Choroid plexus epithelial cell (primary cell): ENCODE measurements around the gene POLR3GL.

Experiments
- DNase-seq: peaks from one replicate; pipeline ENCODE4 v3.0.0-alpha.2; 2010; ENCODE audit warnings: low read depth
- H3K4me3 ChIP-seq: 2 replicates; pipeline ENCODE4 v1.5.1; 2011; ENCODE audit warnings: low read depth, mild to moderate bottlenecking, control low read depth, low read length, moderate library complexity
- CTCF ChIP-seq: conservative IDR thresholded peaks from 2 replicates; pipeline ENCODE4 v1.5.1; 2011; ENCODE audit warnings: low read depth, mild to moderate bottlenecking, control low read depth, inconsistent platforms, low read length, moderate library complexity

POLR3GL gene

GRCh38 chr1:145986551-145986950 is 22.1 kb downstream of the POLR3GL start:
- no peak for DNase-seq
- no peak for TF ChIP-seq CTCF
- H3K4me3 ChIP-seq = no peak overlapping the region

- DNase-seq = no peak
- TF ChIP-seq CTCF = no peak
Measured at GRCh38 chr1:145987926-145988325, 23.4 kb downstream of the POLR3GL start.

GRCh38 chr1:145988773-145989172 is 24.3 kb downstream of the POLR3GL start:
- H3K4me3 ChIP-seq = no peak overlapping the region
- DNase-seq = no peak
- TF ChIP-seq CTCF = no peak

More at GRCh38 chr1:145987926-145988325, 23.4 kb downstream of the POLR3GL start:
- H3K4me3 ChIP-seq = no peak overlapping the region

- DNase-seq = no peak
- TF ChIP-seq CTCF = no peak
- H3K4me3 ChIP-seq = no peak overlapping the region
Measured at GRCh38 chr1:145990249-145990855, 25.9 kb downstream of the POLR3GL start.

GRCh38 chr1:145991735-145992412 is 27.4 kb downstream of the POLR3GL start:
- no peak for DNase-seq
- peak overlapping the region; percentile 93 for H3K4me3 ChIP-seq
- TF ChIP-seq CTCF = no peak

- peak overlapping the region; percentile 93 for H3K4me3 ChIP-seq
- no peak for DNase-seq
- TF ChIP-seq CTCF = no peak
Measured at GRCh38 chr1:145992502-145992936, 28.0 kb downstream of the POLR3GL start.
